K562 (cell line): ENCODE data around the gene PLK4. TPM values are rescaled to one million over a fixed set of nuclear protein-coding genes. Genes with fewer than 3 reads are reported as not detected.

ENCODE experiments used
- ATAC-seq: fragments of 200-7000 bp; cut with Tn5 transposase; 3 replicates; pipeline ENCODE4 v1.9.1; 2020; ENCODE audit warnings: moderate library complexity
- BruUV-seq: library from RNA; stranded (reverse); fragments of 400-500 nt; replicated peaks from 2 replicates; lab custom pipeline; 2021; lab: Mats Ljungman, UMichigan
- CTCF ChIA-PET: fragments of 300-600 bp; formaldehyde crosslinking; extraction: SDS; loops from one replicate; lab custom pipeline; 2021; ENCODE audit warnings: low intra/inter-chr PET ratio; lab: Yijun Ruan, JAX
- POLR2A ChIA-PET: fragments of 300-600, 350-650 bp; sonication (Branson Sonifier 250); formaldehyde crosslinking; extraction: SDS; loops from one replicate; lab custom pipeline; 2021; ENCODE audit warnings: antibody characterized with exemption, inconsistent platforms; lab: Yijun Ruan, JAX
- DNase-seq, 4 experiments: peaks; one replicate each; pipeline versions ENCODE4 v3.0.0 to v3.0.0-alpha.2; 2011 to 2018; ENCODE audit warnings: low spot score in 3 of 4, mixed read lengths in 3 of 4; ENCODE audit errors: extremely low read depth in 1 of 4
- FAIRE-seq: peaks from 2 replicates; lab custom pipeline; 2011; peaks lifted over from hg19 to GRCh38; lab: Jason Lieb, UNC
- H2AFZ ChIP-seq: 2 replicates; pipeline ENCODE4 v1.6.0; 2011; ENCODE audit warnings: low read depth, low read length, control low read depth, inconsistent platforms
- H3K27ac ChIP-seq: fragments of 200-600 bp; 3 replicates; pipeline ENCODE4 v1.8.0; 2011; ENCODE audit warnings: low read depth, mild to moderate bottlenecking, control low read depth, inconsistent platforms, low read length, moderate library complexity, mixed read lengths; ENCODE audit errors: extremely low read depth
- H3K27me3 ChIP-seq, 2 experiments: fragments of 300-600 bp in 1 of 2; 2 replicates in 1 of 2; 3 replicates in 1 of 2; pipeline versions ENCODE4 v1.6.0 to v1.8.0; 2011; ENCODE audit warnings: inconsistent platforms in 2 of 2, low read length in 2 of 2, mild to moderate bottlenecking in 1 of 2, mixed read lengths in 1 of 2, moderate library complexity in 1 of 2; ENCODE audit not compliant: control insufficient read depth in 2 of 2, insufficient read depth in 2 of 2
- H3K36me3 ChIP-seq: fragments of 300-600 bp; 3 replicates; pipeline ENCODE4 v1.8.0; 2011; ENCODE audit warnings: mild to moderate bottlenecking, low read length, inconsistent platforms; ENCODE audit not compliant: control insufficient read depth, insufficient read depth
- H3K4me1 ChIP-seq, 2 experiments: fragments of 200-600 bp in 1 of 2; replicated peaks in 1 of 2; 2 replicates in 1 of 2; 3 replicates in 1 of 2; pipeline versions ENCODE4 v1.5.1 to v1.8.0; 2011; ENCODE audit warnings: inconsistent platforms in 2 of 2, low read length in 2 of 2, mild to moderate bottlenecking in 1 of 2, mixed read lengths in 1 of 2, moderate library complexity in 1 of 2; ENCODE audit not compliant: control insufficient read depth in 2 of 2, insufficient read depth in 2 of 2
- H3K4me2 ChIP-seq: 2 replicates; pipeline ENCODE4 v1.6.1; 2011; ENCODE audit warnings: low read length, control low read depth, inconsistent platforms, mixed read lengths; ENCODE audit not compliant: insufficient read depth
- H3K4me3 ChIP-seq: fragments of 200-600 bp; sonication (generic), shearing (Covaris generic); 2 replicates; pipeline ENCODE4 v1.5.1; 2016; ENCODE audit warnings: control low read depth, inconsistent platforms
- H3K79me2 ChIP-seq: fragments of 200-600 bp; 3 replicates; pipeline ENCODE4 v1.8.0; 2011; ENCODE audit warnings: low read length, inconsistent platforms; ENCODE audit not compliant: control insufficient read depth, insufficient read depth
- H3K9ac ChIP-seq, 2 experiments: 2 replicates each; pipeline versions ENCODE4 v1.6.0 to v1.6.1; 2011; ENCODE audit warnings: low read depth in 2 of 2, low read length in 2 of 2, control low read depth in 1 of 2, inconsistent platforms in 1 of 2, mild to moderate bottlenecking in 1 of 2, mixed read lengths in 1 of 2; ENCODE audit not compliant: insufficient read depth in 1 of 2
- H3K9me1 ChIP-seq: one replicate; pipeline ENCODE4 v1.6.0; 2011; ENCODE audit warnings: inconsistent platforms, mild to moderate bottlenecking, low read length, moderate library complexity; ENCODE audit not compliant: control insufficient read depth, insufficient read depth
- H3K9me3 ChIP-seq: replicated peaks from 2 replicates; pipeline ENCODE4 v1.5.1; 2011; ENCODE audit warnings: low read depth, low read length, inconsistent platforms; ENCODE audit not compliant: control insufficient read depth, insufficient read depth
- H4K20me1 ChIP-seq: replicated peaks from 2 replicates; pipeline ENCODE4 v1.6.1; 2011; ENCODE audit warnings: low read length, inconsistent platforms, mixed read lengths; ENCODE audit not compliant: control insufficient read depth, insufficient read depth
- FOXP1 ChIP-seq: sonication (generic); formaldehyde crosslinking; IDR thresholded peaks from 2 replicates; pipeline ENCODE4 v1.8.0; 2022; ENCODE audit warnings: mild to moderate bottlenecking, missing genetic modification reagents
- NONO ChIP-seq, 2 experiments: fragments of 200-400 bp in 1 of 2; fragments of 450-650 bp in 1 of 2; formaldehyde crosslinking in 1 of 2; IDR thresholded peaks; 2 replicates each; pipeline ENCODE4 v1.6.1; 2017; ENCODE audit warnings: low read depth in 2 of 2, mild to moderate bottlenecking in 2 of 2, moderate library complexity in 2 of 2, low read length in 1 of 2
- TRIM24 ChIP-seq, 2 experiments: fragments of 450-650 bp; IDR thresholded peaks; 2 replicates each; pipeline ENCODE4 v1.6.1; 2016
- ZBTB7A ChIP-seq: IDR thresholded peaks from 2 replicates; pipeline ENCODE4 v1.6.1; 2011; ENCODE audit warnings: low read depth, mild to moderate bottlenecking, low read length, moderate library complexity, borderline replicate concordance; ENCODE audit not compliant: control insufficient read depth
- ZNF696 ChIP-seq: fragments of 250-450 bp; sonication (Bioruptor Pico); conservative IDR thresholded peaks from 2 replicates; pipeline ENCODE4 v1.4.0; 2020; ENCODE audit warnings: mild to moderate bottlenecking, moderate library complexity
- WGBS: fragments of 100-300 bp; shearing (Covaris generic); methylation state at CpG from one replicate; pipeline ENCODE4 v1.1.6; 2016; ENCODE audit warnings: low coverage, mixed read lengths; ENCODE audit not compliant: insufficient coverage; ENCODE audit errors: missing lambda C conversion rate; 5-methylcytosine and 5-hydroxymethylcytosine counted together
- in situ Hi-C: fragments of 300-500 bp; cut with MboI; formaldehyde crosslinking; loops from 4 replicates; pipeline ENCODE4 v1.15.0; 2018; ENCODE audit warnings: inconsistent platforms, mixed read lengths
- intact Hi-C: fragments of 100-400 bp; cut with micrococcal nuclease; formaldehyde crosslinking; loops from 2 replicates; pipeline ENCODE4 v1.14.2; 2022
- polyA plus RNA-seq, 8 experiments: library from polyadenylated mRNA; depleted of rRNA in 4 of 8; stranded (reverse) in 5 of 8; unstranded in 3 of 8; fragments of >200 nt; fragmentation: Nextera tagmentation in 2 of 8; fragmentation: Illumina TruSeq in 1 of 8; extraction: Ambion mirVana in 2 of 8; extraction: Trizol in 1 of 8; gene quantifications; 2 replicates each; pipeline versions ENCODE4 v1.2.1 to v1.2.3, GENCODE V29; 2011 to 2014; ENCODE audit warnings: inconsistent platforms in 1 of 8, missing spikeins in 1 of 8
- total RNA-seq, 7 experiments: library from RNA; depleted of rRNA in 6 of 7; stranded (reverse); fragments of >200 nt in 6 of 7; fragmentation: Illumina TruSeq in 2 of 7; extraction: Trizol in 2 of 7; gene quantifications; 2 replicates each; pipeline versions ENCODE4 v1.2.1 to v1.2.3, GENCODE V29; 2011 to 2021; ENCODE audit warnings: low replicate concordance in 1 of 7
- TF ChIP-seq, protein P1 (sequence below): fragments of 450-650 bp; IDR thresholded peaks from 2 replicates; pipeline ENCODE4 v1.6.1; 2018; ENCODE audit warnings: mild to moderate bottlenecking, low read depth; ENCODE audit not compliant: partially characterized antibody
- TF ChIP-seq, protein P2 (sequence below), 2 experiments: fragments of 450-650 bp; formaldehyde crosslinking in 1 of 2; IDR thresholded peaks; 2 replicates each; pipeline versions ENCODE4 v1.4.0 to v1.6.1; 2014 to 2020; ENCODE audit warnings: mild to moderate bottlenecking in 2 of 2, borderline replicate concordance in 1 of 2, low read depth in 1 of 2
- TF ChIP-seq, protein P3 (sequence below): IDR thresholded peaks from 2 replicates; pipeline ENCODE4 v1.6.1; 2011; ENCODE audit not compliant: insufficient read length; ENCODE audit errors: extremely low read depth

Gene PLK4
- total and polyA plus RNA-seq, 9 of the 15 experiments (the other 6 are each of a cell fraction or from before 2014, with no cell fraction given), result 16.2 to 95.3 (median 54.3) TPM

DNA sequence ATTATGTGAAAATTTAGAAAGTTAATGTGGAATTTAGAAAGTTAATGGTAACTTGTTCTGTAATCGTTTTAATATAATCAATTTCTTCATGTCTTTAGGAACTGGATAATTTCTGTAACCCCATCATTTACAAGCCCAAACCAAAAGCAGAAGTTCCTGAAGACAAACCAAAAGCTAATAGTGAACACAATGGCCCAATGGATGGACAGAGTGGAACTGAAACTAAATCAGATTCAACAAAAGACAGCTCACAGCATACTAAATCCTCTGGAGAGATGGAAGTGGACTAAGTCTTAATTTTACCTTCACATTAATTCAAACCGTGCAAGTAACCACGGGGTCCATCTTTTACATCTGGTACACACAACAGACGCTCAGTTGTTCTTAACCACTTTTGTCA, 48.1 kb upstream of the PLK4 start:
- Histone ChIP-seq H3K27me3 (no peaks in the 10 kb centered on the region), H3K4me3 (no peak overlapping the region), H3K79me2 (no peaks in the 10 kb centered on the region), H2AFZ (no peak overlapping the region), H3K9me1 (no peaks in the 10 kb centered on the region), H4K20me1 (no peaks in the 10 kb centered on the region), H3K4me2 (no peak overlapping the region), H3K9me3 (no peaks in the 10 kb centered on the region), H3K4me1 (no peaks in the 10 kb centered on the region), H3K9ac (no peak overlapping the region), H3K36me3 (peaks cover 54% of the 10 kb centered on the region; the same call in 2 of the 3 replicates), H3K27ac (no peak overlapping the region)
- ChIA-PET POLR2A (interaction anchor here (0.8 to 1.3 kb wide), 3 partner anchors 10 to 133 kb away, joined by 3 read pairs; partner anchors contain the start of genes ABHD18, MFSD8 and PLK4), CTCF (interaction anchor here (0.6 kb wide), 1 partner anchor 491 kb away, joined by 3 read pairs; no protein-coding TSS in a partner anchor)
- in situ Hi-C loops (no loop called here), intact Hi-C loops (loop anchor here (1.0 kb wide), 1 partner anchor 49 kb away; no protein-coding TSS in a partner anchor)
- 83% methylated on average over 4 of the region's 4 CpGs for WGBS
- no TSS peak for BruUV-seq
- DNase-seq (no peak), ATAC-seq (no peak), FAIRE-seq (no peak)
- TF ChIP-seq FOXP1 (CRISPR knock-in tag) (no peak), ZNF696 (no peak), ZBTB7A (no peak), NONO (IDR thresholded peaks at IDR 0.05; ENCODE audit: low read depth in 2 of 2, low read length in 1 of 2) (no peak), TRIM24 (IDR thresholded peaks at IDR 0.05) (no peak)
- TF ChIP-seq, protein P1, sequence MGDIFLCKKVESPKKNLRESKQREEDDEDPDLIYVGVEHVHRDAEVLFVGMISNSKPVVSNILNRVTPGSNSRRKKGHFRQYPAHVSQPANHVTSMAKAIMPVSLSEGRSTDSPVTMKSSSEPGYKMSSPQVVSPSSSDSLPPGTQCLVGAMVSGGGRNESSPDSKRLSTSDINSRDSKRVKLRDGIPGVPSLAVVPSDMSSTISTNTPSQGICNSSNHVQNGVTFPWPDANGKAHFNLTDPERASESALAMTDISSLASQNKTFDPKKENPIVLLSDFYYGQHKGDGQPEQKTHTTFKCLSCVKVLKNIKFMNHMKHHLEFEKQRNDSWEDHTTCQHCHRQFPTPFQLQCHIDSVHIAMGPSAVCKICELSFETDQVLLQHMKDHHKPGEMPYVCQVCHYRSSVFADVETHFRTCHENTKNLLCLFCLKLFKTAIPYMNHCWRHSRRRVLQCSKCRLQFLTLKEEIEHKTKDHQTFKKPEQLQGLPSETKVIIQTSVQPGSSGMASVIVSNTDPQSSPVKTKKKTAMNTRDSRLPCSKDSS, result no peak
- TF ChIP-seq, protein P2, sequence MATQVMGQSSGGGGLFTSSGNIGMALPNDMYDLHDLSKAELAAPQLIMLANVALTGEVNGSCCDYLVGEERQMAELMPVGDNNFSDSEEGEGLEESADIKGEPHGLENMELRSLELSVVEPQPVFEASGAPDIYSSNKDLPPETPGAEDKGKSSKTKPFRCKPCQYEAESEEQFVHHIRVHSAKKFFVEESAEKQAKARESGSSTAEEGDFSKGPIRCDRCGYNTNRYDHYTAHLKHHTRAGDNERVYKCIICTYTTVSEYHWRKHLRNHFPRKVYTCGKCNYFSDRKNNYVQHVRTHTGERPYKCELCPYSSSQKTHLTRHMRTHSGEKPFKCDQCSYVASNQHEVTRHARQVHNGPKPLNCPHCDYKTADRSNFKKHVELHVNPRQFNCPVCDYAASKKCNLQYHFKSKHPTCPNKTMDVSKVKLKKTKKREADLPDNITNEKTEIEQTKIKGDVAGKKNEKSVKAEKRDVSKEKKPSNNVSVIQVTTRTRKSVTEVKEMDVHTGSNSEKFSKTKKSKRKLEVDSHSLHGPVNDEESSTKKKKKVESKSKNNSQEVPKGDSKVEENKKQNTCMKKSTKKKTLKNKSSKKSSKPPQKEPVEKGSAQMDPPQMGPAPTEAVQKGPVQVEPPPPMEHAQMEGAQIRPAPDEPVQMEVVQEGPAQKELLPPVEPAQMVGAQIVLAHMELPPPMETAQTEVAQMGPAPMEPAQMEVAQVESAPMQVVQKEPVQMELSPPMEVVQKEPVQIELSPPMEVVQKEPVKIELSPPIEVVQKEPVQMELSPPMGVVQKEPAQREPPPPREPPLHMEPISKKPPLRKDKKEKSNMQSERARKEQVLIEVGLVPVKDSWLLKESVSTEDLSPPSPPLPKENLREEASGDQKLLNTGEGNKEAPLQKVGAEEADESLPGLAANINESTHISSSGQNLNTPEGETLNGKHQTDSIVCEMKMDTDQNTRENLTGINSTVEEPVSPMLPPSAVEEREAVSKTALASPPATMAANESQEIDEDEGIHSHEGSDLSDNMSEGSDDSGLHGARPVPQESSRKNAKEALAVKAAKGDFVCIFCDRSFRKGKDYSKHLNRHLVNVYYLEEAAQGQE (IDR thresholded peaks at IDR 0.05; ENCODE audit: borderline replicate concordance), result no peak
- TF ChIP-seq, protein P2 (CRISPR knock-in tag; IDR thresholded peaks at IDR 0.05; ENCODE audit: low read depth), result no peak
- TF ChIP-seq, protein P3, sequence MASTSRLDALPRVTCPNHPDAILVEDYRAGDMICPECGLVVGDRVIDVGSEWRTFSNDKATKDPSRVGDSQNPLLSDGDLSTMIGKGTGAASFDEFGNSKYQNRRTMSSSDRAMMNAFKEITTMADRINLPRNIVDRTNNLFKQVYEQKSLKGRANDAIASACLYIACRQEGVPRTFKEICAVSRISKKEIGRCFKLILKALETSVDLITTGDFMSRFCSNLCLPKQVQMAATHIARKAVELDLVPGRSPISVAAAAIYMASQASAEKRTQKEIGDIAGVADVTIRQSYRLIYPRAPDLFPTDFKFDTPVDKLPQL, result no peak
